GM23338 (cell line): ENCODE results near the gene TMPRSS3.

Source experiments
- ETS1 ChIP-seq: IDR thresholded peaks from 2 replicates; pipeline ENCODE4 v1.6.1; 2016; ENCODE audit warnings: antibody characterized with exemption
- EZH2 ChIP-seq: fragments of 200-600 bp; sonication (generic); IDR thresholded peaks from one replicate; pipeline ENCODE4 v1.8.0; 2017; ENCODE audit warnings: antibody characterized with exemption, mild to moderate bottlenecking, low read depth; ENCODE audit not compliant: unreplicated experiment
- EZH2phosphoT487 ChIP-seq: fragments of 200-600 bp; sonication (generic); IDR thresholded peaks from one replicate; pipeline ENCODE4 v1.8.1; 2018; ENCODE audit warnings: antibody characterized with exemption; ENCODE audit not compliant: unreplicated experiment
- TF ChIP-seq, protein P1 (sequence below), 2 experiments: fragments of 200-600 bp in 1 of 2; sonication (generic) in 1 of 2; conservative IDR thresholded peaks; 2 replicates each; pipeline versions ENCODE4 v1.5.1 to v1.6.1; 2016 to 2017; ENCODE audit warnings: antibody characterized with exemption in 2 of 2, low read depth in 2 of 2, mild to moderate bottlenecking in 2 of 2, moderate library complexity in 1 of 2

DNA sequence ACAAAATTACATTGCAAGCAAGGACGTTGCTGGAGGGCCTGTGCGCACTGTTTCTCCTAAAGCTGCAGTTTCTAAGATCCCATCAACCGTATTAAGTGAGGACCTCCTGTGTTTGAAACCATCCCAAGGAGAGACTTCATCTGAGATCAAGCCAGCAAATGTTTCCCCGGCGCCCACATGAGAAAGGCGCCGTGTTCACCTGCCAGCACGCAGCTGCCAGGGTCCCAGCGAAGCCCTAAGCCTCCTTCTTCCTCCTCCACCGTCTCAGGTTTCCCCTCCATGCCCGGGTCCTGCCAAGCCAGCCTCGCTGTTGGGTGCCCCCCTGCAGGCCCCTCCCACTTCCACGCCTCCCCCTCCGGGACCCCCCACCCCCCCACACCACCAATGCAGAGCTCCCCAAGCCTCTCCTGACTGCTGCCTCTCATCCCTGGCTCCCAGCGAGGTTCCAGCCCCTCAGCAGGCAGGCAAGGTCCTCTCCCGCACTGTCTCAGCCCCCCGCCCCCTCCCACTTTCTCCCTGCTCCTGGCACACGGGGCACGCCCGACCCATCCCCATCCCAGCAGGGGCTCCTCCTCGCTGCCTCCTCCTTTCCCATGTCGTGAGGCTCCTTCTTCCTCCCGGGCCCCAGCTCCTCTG is 20.9 kb downstream of the TMPRSS3 start:
- TF ChIP-seq EZH2 (no peak), ETS1 (no peak), EZH2phosphoT487 (no peak)
- TF ChIP-seq, protein P1, sequence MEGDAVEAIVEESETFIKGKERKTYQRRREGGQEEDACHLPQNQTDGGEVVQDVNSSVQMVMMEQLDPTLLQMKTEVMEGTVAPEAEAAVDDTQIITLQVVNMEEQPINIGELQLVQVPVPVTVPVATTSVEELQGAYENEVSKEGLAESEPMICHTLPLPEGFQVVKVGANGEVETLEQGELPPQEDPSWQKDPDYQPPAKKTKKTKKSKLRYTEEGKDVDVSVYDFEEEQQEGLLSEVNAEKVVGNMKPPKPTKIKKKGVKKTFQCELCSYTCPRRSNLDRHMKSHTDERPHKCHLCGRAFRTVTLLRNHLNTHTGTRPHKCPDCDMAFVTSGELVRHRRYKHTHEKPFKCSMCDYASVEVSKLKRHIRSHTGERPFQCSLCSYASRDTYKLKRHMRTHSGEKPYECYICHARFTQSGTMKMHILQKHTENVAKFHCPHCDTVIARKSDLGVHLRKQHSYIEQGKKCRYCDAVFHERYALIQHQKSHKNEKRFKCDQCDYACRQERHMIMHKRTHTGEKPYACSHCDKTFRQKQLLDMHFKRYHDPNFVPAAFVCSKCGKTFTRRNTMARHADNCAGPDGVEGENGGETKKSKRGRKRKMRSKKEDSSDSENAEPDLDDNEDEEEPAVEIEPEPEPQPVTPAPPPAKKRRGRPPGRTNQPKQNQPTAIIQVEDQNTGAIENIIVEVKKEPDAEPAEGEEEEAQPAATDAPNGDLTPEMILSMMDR (conservative IDR thresholded peaks at IDR 0.05; ENCODE audit: low read depth in 2 of 2): no peak
